Measurements from ENCODE around the gene FAM184A. TPM values are rescaled to one million over a fixed set of nuclear protein-coding genes. Genes with fewer than 3 reads are reported as not detected.

FAM184A gene
- total RNA-seq, 1 donor from 2014 or later, result 3.1 TPM

DNA sequence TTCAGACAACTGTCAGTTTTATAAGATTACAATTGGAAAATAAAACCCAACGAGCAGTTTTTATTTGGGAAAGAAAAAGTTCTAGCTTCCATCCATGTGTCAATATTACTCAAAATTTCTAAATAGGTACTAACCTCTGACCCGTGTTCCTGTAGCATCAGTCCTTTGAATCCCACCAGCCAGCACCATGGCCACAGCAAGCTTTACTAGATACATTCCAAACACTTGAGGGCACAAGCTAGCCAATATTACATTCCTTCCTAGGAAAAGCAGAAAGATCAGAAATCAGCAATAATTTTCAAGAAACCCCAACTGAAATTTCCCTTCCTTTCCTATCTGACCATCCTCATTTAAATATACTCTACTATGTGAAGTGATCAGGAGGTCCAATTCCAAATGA lies 165.3 kb downstream of the FAM184A start:
- intact Hi-C loops (cut with DNase I), result no loop called here
- no peaks in the 10 kb centered on the region for H3K4me1 ChIP-seq
- no peak overlapping the region for H3K27ac ChIP-seq
- TF ChIP-seq, protein P1, sequence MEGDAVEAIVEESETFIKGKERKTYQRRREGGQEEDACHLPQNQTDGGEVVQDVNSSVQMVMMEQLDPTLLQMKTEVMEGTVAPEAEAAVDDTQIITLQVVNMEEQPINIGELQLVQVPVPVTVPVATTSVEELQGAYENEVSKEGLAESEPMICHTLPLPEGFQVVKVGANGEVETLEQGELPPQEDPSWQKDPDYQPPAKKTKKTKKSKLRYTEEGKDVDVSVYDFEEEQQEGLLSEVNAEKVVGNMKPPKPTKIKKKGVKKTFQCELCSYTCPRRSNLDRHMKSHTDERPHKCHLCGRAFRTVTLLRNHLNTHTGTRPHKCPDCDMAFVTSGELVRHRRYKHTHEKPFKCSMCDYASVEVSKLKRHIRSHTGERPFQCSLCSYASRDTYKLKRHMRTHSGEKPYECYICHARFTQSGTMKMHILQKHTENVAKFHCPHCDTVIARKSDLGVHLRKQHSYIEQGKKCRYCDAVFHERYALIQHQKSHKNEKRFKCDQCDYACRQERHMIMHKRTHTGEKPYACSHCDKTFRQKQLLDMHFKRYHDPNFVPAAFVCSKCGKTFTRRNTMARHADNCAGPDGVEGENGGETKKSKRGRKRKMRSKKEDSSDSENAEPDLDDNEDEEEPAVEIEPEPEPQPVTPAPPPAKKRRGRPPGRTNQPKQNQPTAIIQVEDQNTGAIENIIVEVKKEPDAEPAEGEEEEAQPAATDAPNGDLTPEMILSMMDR (IDR thresholded peaks at IDR 0.05), result no peak
- peaks cover 34 to 67% of the 10 kb centered on the region in 2 donors for H3K36me3 ChIP-seq
- no peaks in the 10 kb centered on the region for H3K9me3 ChIP-seq
- no peak for DNase-seq (ENCODE audit: low spot score in 2 of 2)
- no peak overlapping the region for H3K4me3 ChIP-seq
- H3K27me3 ChIP-seq, result no peaks in the 10 kb centered on the region

DNA sequence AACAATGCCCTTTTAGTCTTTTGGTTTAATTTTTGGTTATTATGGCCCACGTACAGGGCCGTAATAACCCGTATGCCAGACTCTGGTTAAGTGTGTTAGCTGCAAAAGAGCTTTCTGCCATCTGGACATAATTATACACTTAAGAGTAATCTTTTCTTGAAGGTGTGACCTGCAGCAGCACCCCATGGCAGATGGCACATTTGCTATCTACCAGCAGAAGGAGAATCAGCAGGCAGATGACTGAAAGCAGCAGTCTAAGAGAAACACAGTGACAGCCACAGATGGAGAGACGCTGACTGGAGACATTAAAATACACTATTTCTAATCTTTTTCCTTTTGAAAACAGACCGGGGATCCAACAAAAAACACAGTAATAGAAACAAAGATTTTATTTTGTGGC lies 165.8 kb downstream of the FAM184A start:
- Histone ChIP-seq H3K9me3 (no peaks in the 10 kb centered on the region), H3K27me3 (no peaks in the 10 kb centered on the region), H3K4me1 (no peaks in the 10 kb centered on the region), H3K27ac (no peak overlapping the region), H3K36me3 (peaks cover 33 to 71% of the 10 kb centered on the region in 2 donors), H3K4me3 (no peak overlapping the region)
- no peak for DNase-seq (ENCODE audit: low spot score in 2 of 2)
- TF ChIP-seq, protein P1 (IDR thresholded peaks at IDR 0.05), result no peak
- intact Hi-C loops (cut with DNase I), result no loop called here

Other genes starting within 250 kb of the FAM184A start
- 6.8 TPM for gene ASF1A, start 184.5 kb downstream of the FAM184A start, total RNA-seq
- gene MCM9, start 143.5 kb downstream of the FAM184A start, total RNA-seq, result 5.5 TPM